Loucy (cell line): ENCODE data around the gene PLAC1.

Experiments
- EZH2phosphoT487 ChIP-seq: fragments of 200-600 bp; IDR thresholded peaks from 2 replicates; pipeline ENCODE4 v1.6.1; 2018; ENCODE audit warnings: antibody characterized with exemption, mild to moderate bottlenecking, moderate library complexity, borderline replicate concordance
- TF ChIP-seq, protein P1 (sequence below): fragments of 200-600 bp; sonication (generic); conservative IDR thresholded peaks from 2 replicates; pipeline ENCODE4 v1.5.1; 2014; ENCODE audit warnings: mild to moderate bottlenecking, antibody characterized with exemption, low read length

DNA sequence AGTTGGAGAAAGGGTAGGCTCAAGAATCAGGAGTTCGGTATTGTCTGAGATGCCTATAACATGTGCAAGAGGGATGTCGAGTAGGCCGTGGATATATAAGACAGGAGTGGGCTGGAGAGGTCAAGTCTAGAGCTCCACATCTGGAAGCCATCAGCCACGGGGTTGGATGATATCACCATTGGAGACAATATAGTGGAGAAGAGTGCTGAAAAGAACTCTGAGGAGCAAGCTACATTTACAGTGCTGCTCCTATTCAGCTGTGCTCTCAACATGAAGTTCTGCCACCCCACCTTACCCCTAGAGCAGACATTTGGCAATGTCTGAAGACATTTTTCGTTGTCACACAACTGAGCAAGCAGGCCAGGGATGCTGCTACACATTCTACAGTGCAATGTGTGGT is 20.9 kb upstream of the PLAC1 start:
- TF ChIP-seq, protein P1, sequence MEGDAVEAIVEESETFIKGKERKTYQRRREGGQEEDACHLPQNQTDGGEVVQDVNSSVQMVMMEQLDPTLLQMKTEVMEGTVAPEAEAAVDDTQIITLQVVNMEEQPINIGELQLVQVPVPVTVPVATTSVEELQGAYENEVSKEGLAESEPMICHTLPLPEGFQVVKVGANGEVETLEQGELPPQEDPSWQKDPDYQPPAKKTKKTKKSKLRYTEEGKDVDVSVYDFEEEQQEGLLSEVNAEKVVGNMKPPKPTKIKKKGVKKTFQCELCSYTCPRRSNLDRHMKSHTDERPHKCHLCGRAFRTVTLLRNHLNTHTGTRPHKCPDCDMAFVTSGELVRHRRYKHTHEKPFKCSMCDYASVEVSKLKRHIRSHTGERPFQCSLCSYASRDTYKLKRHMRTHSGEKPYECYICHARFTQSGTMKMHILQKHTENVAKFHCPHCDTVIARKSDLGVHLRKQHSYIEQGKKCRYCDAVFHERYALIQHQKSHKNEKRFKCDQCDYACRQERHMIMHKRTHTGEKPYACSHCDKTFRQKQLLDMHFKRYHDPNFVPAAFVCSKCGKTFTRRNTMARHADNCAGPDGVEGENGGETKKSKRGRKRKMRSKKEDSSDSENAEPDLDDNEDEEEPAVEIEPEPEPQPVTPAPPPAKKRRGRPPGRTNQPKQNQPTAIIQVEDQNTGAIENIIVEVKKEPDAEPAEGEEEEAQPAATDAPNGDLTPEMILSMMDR: no peak
- no peak for TF ChIP-seq EZH2phosphoT487
